ENCODE results near the gene SORL1.
A peak's percentile ranks its signal among the peaks of the same experiment; 100 is the strongest.
"Not testable (repeated sequence)": the region's sequence is repeated elsewhere in the genome, so short reads cannot be mapped to it uniquely, and the experiment has no call there.

SORL1 gene

GRCh38 chr11:121473064-121473777, 21.1 kb downstream of the SORL1 start:
- DNase-seq (ENCODE audit: low read depth, low spot score) = no peak

- DNase-seq (ENCODE audit: low read depth, low spot score) = no peak
Measured at GRCh38 chr11:121474680-121475079, 22.6 kb downstream of the SORL1 start.

- DNase-seq (ENCODE audit: low read depth, low spot score) = no peak
Measured at GRCh38 chr11:121476379-121477032, 24.4 kb downstream of the SORL1 start.

GRCh38 chr11:121478226-121478894, 26.2 kb downstream of the SORL1 start:
- DNase-seq (ENCODE audit: low read depth, low spot score) = no peak

- DNase-seq (ENCODE audit: low read depth, low spot score) = peak; percentile 86
Measured at GRCh38 chr11:121478895-121479697, 27.0 kb downstream of the SORL1 start.

- no peak for DNase-seq (ENCODE audit: low read depth, low spot score)
Measured at GRCh38 chr11:121479698-121480238, 27.7 kb downstream of the SORL1 start.

GRCh38 chr11:121481484-121482230, 29.5 kb downstream of the SORL1 start:
- not testable (repeated sequence) for DNase-seq (ENCODE audit: low read depth, low spot score)

- DNase-seq (ENCODE audit: low read depth, low spot score) = peak; percentile 63
Measured at GRCh38 chr11:121482231-121483129, 30.4 kb downstream of the SORL1 start.

GRCh38 chr11:121483805-121484480, 31.8 kb downstream of the SORL1 start:
- DNase-seq (ENCODE audit: low read depth, low spot score) = no peak

GRCh38 chr11:121485216-121485615, 33.1 kb downstream of the SORL1 start:
- no peak for DNase-seq (ENCODE audit: low read depth, low spot score)

- no peak for DNase-seq (ENCODE audit: low read depth, low spot score)
Measured at GRCh38 chr11:121486054-121486453, 33.9 kb downstream of the SORL1 start.

GRCh38 chr11:121487191-121487590, 35.1 kb downstream of the SORL1 start:
- DNase-seq (ENCODE audit: low read depth, low spot score) = no peak

- no peak for DNase-seq (ENCODE audit: low read depth, low spot score)
Measured at GRCh38 chr11:121488170-121488569, 36.1 kb downstream of the SORL1 start.

- no peak for DNase-seq (ENCODE audit: low read depth, low spot score)
Measured at GRCh38 chr11:121488641-121489040, 36.5 kb downstream of the SORL1 start.

- DNase-seq (ENCODE audit: low read depth, low spot score) = no peak
Measured at GRCh38 chr11:121489823-121490222, 37.7 kb downstream of the SORL1 start.

- DNase-seq (ENCODE audit: low read depth, low spot score) = no peak
Measured at GRCh38 chr11:121494355-121495099, 42.4 kb downstream of the SORL1 start.

- no peak for DNase-seq (ENCODE audit: low read depth, low spot score)
Measured at GRCh38 chr11:121497176-121497998, 45.3 kb downstream of the SORL1 start.

GRCh38 chr11:121499405-121499804, 47.3 kb downstream of the SORL1 start:
- no peak for DNase-seq (ENCODE audit: low read depth, low spot score)
